GM12872 (cell line): ENCODE results near the gene DNAJA4.

ENCODE experiments used
- CTCF ChIP-seq: IDR thresholded peaks from 3 replicates; pipeline ENCODE4 v1.5.1; 2011; ENCODE audit warnings: low read depth, mild to moderate bottlenecking, low read length, moderate library complexity; ENCODE audit not compliant: insufficient read depth

Gene DNAJA4

GRCh38 chr15:78264304-78265136 lies at the start of gene DNAJA4:
Gene DNAJA4 (plus strand): TSS chr15:78264562. CDS start chr15:78264764, 202 bp downstream.
- TF ChIP-seq CTCF = no peak

- no peak for TF ChIP-seq CTCF
Observed at GRCh38 chr15:78216276-78217104, 47.9 kb upstream of the DNAJA4 start.

- no peak for TF ChIP-seq CTCF
Observed at GRCh38 chr15:78220713-78221112, 43.6 kb upstream of the DNAJA4 start.

GRCh38 chr15:78222745-78223395 lies 41.5 kb upstream of the DNAJA4 start:
- no peak for TF ChIP-seq CTCF

GRCh38 chr15:78223396-78224022 lies 40.9 kb upstream of the DNAJA4 start:
- TF ChIP-seq CTCF = no peak

GRCh38 chr15:78224023-78224411 lies 40.3 kb upstream of the DNAJA4 start:
- no peak for TF ChIP-seq CTCF
